GM19452 (cell line): Measurements from ENCODE around the gene TCTN2.

Source experiments
- ATAC-seq: cut with Tn5 transposase; IDR thresholded peaks from one replicate; pipeline ENCODE4 v1.9.1; 2021; ENCODE audit not compliant: unreplicated experiment

TCTN2 gene

DNA sequence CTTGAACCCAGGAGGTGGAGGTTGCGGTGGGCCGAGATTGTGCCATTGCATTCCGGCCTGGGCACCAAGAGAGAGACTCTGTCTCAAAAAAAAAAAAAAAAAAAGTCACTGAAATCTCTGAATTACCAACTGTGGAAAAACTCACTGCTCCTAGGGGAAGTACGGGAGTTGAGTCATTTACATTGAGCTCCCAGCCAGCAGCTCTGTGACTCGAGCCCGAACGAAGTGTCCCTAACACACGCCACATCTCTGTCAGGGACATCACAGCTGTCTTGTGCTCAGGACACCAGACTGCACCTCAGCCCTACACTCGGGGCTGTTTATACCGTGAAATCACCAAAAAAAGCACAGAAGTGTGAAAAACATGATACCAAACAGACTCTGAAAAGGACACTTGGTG, 62.3 kb downstream of the TCTN2 start:
- ATAC-seq = no peak

GRCh38 chr12:123734268-123734667, 63.4 kb downstream of the TCTN2 start:
- ATAC-seq = no peak

- ATAC-seq = no peak
Measured at GRCh38 chr12:123741937-123742572, 71.1 kb downstream of the TCTN2 start.

DNA sequence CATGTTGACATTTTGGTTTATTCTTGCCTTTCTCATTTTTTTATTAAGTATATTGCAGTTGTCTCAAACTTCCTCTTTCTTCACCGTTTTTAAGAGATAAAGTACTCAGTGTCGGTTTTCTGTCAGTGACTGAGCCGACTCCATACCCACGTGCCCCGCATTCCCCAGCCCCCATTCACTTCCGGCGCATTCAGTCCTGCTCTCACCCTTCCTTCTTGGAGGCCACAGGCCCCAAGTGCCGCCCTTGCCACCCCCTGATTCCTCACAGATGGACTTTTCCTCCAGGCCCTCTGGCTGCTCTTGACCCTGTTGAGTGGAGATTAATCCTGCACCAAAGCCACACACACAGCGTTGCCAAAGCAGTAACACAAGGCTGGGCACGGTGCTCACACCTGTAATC, 72.1 kb downstream of the TCTN2 start:
- ATAC-seq = no peak

DNA sequence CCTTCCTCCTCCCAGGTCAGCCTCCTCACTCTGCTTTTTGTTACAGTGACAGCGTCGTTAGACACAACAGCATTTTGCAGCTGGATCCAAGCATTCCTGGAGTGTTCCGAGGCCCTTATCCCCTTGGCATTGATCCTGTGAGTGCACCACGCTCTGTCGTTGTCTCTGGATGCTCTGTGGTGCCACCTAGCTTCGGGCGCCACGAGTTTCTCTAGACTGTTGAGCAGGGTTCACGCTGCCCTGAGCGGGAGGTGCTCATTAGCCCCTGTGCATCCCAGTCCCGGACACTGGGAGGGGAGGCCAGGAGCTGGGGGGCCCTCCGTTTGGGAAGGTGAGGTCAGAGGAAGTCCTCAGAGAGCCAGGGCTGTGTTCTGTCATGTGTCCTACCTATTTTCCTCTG, 73.9 kb downstream of the TCTN2 start:
- ATAC-seq = no peak

DNA sequence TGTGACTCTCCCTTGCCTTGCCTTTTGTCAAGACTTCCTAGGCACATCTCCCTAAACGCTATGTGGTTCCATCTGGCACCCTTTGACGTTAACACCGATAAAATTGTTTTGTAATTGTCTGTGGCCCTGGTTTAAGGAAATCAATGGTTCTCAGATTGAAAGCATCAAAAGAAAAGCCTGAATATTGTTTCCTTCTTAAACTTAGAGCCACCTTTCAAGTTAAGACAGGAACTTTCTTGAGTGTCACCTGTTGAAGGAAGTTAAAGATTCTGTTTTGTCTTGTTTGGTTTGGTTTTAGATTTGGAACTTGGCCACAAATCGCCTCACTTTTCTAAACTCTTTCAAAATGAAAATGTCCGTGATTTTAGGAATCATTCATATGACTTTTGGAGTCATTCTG, 76.4 kb downstream of the TCTN2 start:
- ATAC-seq = no peak

DNA sequence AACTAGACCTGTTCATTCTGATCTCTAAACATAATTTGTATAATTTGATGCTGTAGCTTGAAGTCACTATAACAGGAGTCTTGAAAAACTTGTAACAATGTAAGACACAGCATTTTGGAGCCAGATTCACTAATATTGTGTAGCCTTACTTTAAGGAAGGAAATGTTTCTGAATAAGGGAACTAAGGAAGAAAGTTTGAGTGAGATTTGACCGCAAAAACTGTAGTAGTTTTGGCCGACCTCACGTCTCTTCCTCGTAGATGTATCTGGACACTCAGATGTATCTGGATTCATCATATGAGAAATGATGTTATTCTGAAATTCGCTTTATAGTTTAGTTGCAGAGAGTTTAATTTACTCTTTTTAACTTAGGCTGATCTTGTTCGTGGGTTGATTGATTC, 77.2 kb downstream of the TCTN2 start:
- ATAC-seq = no peak

DNA sequence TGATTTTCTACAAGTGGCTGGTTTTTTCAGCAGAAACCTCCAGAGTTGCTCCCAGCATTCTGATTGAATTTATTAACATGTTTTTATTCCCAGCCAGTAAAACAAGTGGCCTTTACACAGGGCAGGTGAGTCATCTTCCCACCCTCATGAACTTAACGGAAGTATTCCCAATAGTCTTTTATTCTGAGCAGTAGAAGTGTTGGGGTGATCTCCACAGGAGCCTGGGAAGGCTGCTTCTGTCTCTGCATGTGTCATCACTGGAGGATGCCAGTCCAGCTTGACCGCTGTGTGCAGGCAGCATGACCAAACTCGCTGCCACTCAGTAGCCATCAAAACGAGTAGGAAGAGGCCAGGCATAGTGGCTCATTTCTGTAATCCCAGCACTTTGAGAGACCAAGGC, 77.7 kb downstream of the TCTN2 start:
- ATAC-seq = no peak

DNA sequence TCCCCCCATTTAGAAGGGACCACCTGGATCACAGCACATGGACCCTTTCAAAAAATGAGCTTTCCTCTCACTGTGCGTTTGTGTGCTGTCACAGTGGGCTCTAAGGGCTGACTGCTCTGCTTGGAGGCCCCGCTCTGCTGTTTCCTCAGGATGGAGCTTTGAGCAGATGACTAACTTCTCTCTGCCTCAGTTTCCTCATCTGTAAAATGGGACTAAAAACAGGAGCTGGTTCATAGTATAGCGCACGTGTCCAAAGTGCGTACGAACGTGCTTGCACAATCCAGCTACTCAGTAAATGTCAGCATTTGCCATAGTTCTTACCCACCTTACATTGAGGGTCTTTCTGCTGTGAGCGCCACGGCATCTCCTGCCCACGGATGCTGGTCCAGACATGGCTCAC, 78.4 kb downstream of the TCTN2 start:
- ATAC-seq = no peak

DNA sequence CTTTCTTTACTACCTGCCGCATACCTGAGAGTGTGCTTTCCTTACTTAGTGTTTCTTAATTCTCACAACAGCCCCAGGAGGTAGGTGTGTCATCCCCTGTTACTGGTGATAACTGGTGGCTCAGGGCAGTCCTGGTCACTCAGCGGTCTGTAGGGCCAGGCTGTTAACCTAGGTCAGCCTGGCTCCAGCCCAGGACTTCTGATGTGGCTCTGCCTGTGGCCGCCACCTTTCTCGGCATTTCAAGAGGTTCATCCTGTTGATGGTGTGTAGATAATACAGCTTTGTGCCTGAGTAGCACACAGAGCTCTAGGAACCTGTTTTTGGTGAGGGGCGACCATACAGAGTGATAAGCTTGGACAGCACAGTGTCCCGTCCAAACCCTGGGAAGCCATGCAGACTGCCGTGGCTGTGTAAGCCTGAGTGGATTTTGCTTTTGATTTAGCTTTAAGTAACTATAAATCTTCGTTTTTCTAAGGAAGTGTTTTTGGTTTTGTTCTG, 79.3 kb downstream of the TCTN2 start:
- ATAC-seq = no peak

- ATAC-seq = no peak
Measured at GRCh38 chr12:123752046-123752445, 81.1 kb downstream of the TCTN2 start.

DNA sequence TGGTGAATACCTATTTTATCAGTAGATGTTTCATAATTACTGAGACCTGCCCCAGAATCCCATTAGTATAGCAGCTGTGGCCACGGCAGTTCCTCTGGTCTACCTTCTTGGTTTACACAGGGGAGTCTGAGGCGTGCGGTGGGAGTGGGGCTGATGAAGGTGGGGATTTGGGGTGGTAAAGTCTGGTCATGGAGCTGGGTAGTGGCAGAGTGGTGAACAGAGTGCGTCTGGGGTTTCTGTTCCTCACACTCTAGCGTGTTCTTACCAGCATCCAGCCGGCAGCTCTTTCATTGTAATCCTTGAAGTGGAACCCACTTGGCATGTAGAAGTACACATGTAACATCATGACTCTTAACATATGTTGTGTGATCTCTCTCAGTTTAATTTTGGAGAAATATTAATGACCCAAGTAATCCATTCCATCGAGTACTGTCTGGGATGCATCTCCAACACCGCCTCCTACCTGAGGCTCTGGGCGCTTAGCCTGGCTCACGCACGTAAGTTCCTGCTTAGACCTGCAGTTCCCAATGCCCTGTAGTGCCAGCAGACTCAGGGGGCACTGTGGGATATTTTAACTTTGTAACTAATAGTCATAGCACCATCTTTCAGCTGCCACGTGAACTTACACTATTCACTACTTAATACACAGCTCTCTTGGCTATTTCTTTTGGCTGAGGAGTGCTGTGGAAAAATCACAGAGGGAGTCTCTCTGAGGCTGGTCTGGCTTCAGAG, 83.3 kb downstream of the TCTN2 start:
- no peak for ATAC-seq

DNA sequence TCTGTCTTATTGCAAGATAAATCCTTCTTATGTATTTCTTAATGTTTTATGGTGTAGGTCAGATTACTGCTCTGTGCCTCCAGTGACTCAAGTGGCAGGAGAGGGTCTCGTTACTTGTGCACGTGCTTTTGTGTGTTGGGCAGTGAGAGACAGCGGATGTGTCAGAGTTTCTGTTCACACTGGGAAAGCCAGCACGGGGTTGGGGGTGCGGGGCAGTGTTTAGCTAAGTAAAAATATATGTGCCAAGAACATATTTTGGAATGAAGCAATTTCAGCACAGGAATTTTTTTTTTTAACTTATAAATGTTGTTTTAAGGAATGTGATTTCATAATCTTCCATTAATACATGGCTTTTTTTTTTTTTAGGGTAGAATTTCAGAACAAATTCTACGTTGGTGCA, 86.6 kb downstream of the TCTN2 start:
- ATAC-seq = no peak
